ENCODE measurements around the gene VPS50.

DNA sequence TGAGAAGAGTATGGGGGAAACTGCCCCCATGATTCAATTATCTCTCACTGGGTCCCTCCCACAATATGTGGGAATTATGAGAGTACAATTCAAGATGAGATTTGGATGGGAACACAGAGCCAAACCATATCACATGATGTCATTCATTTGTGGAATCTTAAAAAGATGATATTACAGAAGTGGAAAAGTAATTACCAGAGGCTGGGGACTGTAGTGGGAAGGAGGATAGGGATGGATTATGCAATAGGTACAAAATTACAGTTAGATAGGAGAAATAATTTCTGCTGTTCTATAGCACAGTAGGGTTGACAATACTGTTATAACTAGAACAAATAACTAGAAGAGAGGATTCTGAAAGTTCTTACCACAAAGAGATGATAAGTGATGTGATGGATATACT is 141.4 kb downstream of the VPS50 start:
- TF ChIP-seq, protein P1, sequence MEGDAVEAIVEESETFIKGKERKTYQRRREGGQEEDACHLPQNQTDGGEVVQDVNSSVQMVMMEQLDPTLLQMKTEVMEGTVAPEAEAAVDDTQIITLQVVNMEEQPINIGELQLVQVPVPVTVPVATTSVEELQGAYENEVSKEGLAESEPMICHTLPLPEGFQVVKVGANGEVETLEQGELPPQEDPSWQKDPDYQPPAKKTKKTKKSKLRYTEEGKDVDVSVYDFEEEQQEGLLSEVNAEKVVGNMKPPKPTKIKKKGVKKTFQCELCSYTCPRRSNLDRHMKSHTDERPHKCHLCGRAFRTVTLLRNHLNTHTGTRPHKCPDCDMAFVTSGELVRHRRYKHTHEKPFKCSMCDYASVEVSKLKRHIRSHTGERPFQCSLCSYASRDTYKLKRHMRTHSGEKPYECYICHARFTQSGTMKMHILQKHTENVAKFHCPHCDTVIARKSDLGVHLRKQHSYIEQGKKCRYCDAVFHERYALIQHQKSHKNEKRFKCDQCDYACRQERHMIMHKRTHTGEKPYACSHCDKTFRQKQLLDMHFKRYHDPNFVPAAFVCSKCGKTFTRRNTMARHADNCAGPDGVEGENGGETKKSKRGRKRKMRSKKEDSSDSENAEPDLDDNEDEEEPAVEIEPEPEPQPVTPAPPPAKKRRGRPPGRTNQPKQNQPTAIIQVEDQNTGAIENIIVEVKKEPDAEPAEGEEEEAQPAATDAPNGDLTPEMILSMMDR (IDR thresholded peaks at IDR 0.05): no peak
- TF ChIP-seq POLR2AphosphoS5 (IDR thresholded peaks at IDR 0.05) (no peak), POLR2A (IDR thresholded peaks at IDR 0.05) (no peak)
